Endodermal cell (in vitro differentiated cells): ENCODE results near the gene SLC12A3. TPM values are rescaled to one million over a fixed set of nuclear protein-coding genes. Genes with fewer than 3 reads are reported as not detected.

Experiments
- DNase-seq: peaks from one replicate; pipeline ENCODE4 v3.0.0-alpha.2; 2017
- H3K27ac ChIP-seq: 2 replicates; pipeline ENCODE4 v1.5.1; 2013; ENCODE audit warnings: mild to moderate bottlenecking, low read depth, low read length, moderate library complexity
- H3K27me3 ChIP-seq: 2 replicates; pipeline ENCODE4 v1.6.1; 2013; ENCODE audit warnings: mild to moderate bottlenecking, low read length, moderate library complexity; ENCODE audit not compliant: insufficient read depth, control insufficient read depth, poor library complexity, severe bottlenecking
- H3K36me3 ChIP-seq: 2 replicates; pipeline ENCODE4 v1.7.0; 2013; ENCODE audit warnings: mild to moderate bottlenecking, low read length, moderate library complexity; ENCODE audit not compliant: control insufficient read depth, insufficient read depth
- H3K4me1 ChIP-seq: one replicate; pipeline ENCODE4 v1.7.0; 2013; ENCODE audit warnings: low read length; ENCODE audit not compliant: control insufficient read depth, insufficient read depth
- H3K4me3 ChIP-seq: 2 replicates; pipeline ENCODE4 v1.5.1; 2013; ENCODE audit warnings: mild to moderate bottlenecking, low read length, moderate library complexity
- H3K9ac ChIP-seq: 2 replicates; pipeline ENCODE4 v1.6.1; 2013; ENCODE audit warnings: mild to moderate bottlenecking, low read length, moderate library complexity; ENCODE audit not compliant: poor library complexity, severe bottlenecking; ENCODE audit errors: extremely low read depth
- H3K9me3 ChIP-seq: 2 replicates; pipeline ENCODE4 v1.6.1; 2013; ENCODE audit warnings: mild to moderate bottlenecking, low read length, moderate library complexity; ENCODE audit not compliant: control insufficient read depth
- H3K27ac Mint-ChIP-seq: 2 replicates; pipeline ENCODE4 v1.8.0; 2020; ENCODE audit warnings: mixed read lengths
- H3K27me3 Mint-ChIP-seq: 2 replicates; pipeline ENCODE4 v1.8.0; 2021; ENCODE audit warnings: mild to moderate bottlenecking, mixed read lengths; ENCODE audit not compliant: insufficient read depth
- H3K36me3 Mint-ChIP-seq: 2 replicates; pipeline ENCODE4 v1.8.0; 2020; ENCODE audit warnings: low read depth, mixed read lengths
- H3K4me1 Mint-ChIP-seq: 2 replicates; pipeline ENCODE4 v1.8.0; 2020; ENCODE audit warnings: mixed read lengths
- H3K4me3 Mint-ChIP-seq: 2 replicates; pipeline ENCODE4 v1.8.0; 2020; ENCODE audit warnings: mild to moderate bottlenecking, moderate library complexity, mixed read lengths
- H3K9me3 Mint-ChIP-seq: 2 replicates; pipeline ENCODE4 v1.8.0; 2020; ENCODE audit warnings: mild to moderate bottlenecking, mixed read lengths
- CTCF ChIP-seq: fragments of 200-600 bp; sonication (generic); conservative IDR thresholded peaks from 2 replicates; pipeline ENCODE4 v1.5.0; 2021; ENCODE audit warnings: antibody characterized with exemption, mild to moderate bottlenecking
- WGBS, 2 experiments: methylation state at CpG; one replicate each; pipeline versions ENCODE4 v1.1.5 to v1.1.7; 2013; ENCODE audit warnings: missing lambda C conversion rate in 2 of 2, mixed read lengths in 1 of 2; ENCODE audit not compliant: insufficient coverage in 1 of 2, insufficient read length in 1 of 2; 5-methylcytosine and 5-hydroxymethylcytosine counted together
- total RNA-seq, 2 donors: library from RNA; stranded (reverse); fragmentation: NEBNext Ultra II Directional in 1 of 2; extraction: Animal tissue kit (Norgen Biotek cat#: 25700) in 1 of 2; gene quantifications; 2 replicates in 1 of 2; 3 replicates in 1 of 2; pipeline ENCODE4 v1.2.1, GENCODE V29; 2021

SLC12A3 gene
- total RNA-seq, 2 donors from 2014 or later = not detected

GRCh38 chr16:56892705-56893104, 27.7 kb downstream of the SLC12A3 start:
- Mint-ChIP-seq H3K9me3 (no peaks in the 10 kb centered on the region), H3K4me3 (no peak overlapping the region), H3K36me3 (no peaks in the 10 kb centered on the region), H3K27ac (no peak overlapping the region), H3K27me3 (no peaks in the 10 kb centered on the region), H3K4me1 (no peaks in the 10 kb centered on the region)
- Histone ChIP-seq H3K9ac (no peak overlapping the region), H3K27me3 (no peaks in the 10 kb centered on the region), H3K27ac (no peak overlapping the region), H3K4me3 (no peak overlapping the region), H3K4me1 (no peaks in the 10 kb centered on the region), H3K9me3 (no peaks in the 10 kb centered on the region), H3K36me3 (no peaks in the 10 kb centered on the region)
- no peak for DNase-seq
- WGBS, 2 experiments = 92% methylated on average over 9 to 14 of the region's 14 CpGs
- TF ChIP-seq CTCF = no peak

GRCh38 chr16:56894331-56894917, 29.4 kb downstream of the SLC12A3 start:
- Histone ChIP-seq H3K4me1 (no peaks in the 10 kb centered on the region), H3K27me3 (peaks cover 2% of the 10 kb centered on the region), H3K9me3 (no peaks in the 10 kb centered on the region), H3K4me3 (no peak overlapping the region), H3K27ac (no peak overlapping the region), H3K9ac (no peak overlapping the region), H3K36me3 (no peaks in the 10 kb centered on the region)
- Mint-ChIP-seq H3K27me3 (peaks cover 3% of the 10 kb centered on the region), H3K27ac (no peak overlapping the region), H3K4me1 (no peaks in the 10 kb centered on the region), H3K9me3 (no peaks in the 10 kb centered on the region), H3K4me3 (no peak overlapping the region), H3K36me3 (no peaks in the 10 kb centered on the region)
- no peak for TF ChIP-seq CTCF
- DNase-seq = no peak
- 90 to 94% methylated on average over 5 to 12 of the region's 12 CpGs for WGBS, 2 experiments

- Histone ChIP-seq H3K9me3 (no peaks in the 10 kb centered on the region), H3K4me1 (no peaks in the 10 kb centered on the region), H3K27ac (no peak overlapping the region), H3K9ac (no peak overlapping the region), H3K4me3 (no peak overlapping the region), H3K27me3 (peaks cover 10% of the 10 kb centered on the region), H3K36me3 (no peaks in the 10 kb centered on the region)
- H3K4me3 Mint-ChIP-seq = no peak overlapping the region
- TF ChIP-seq CTCF = no peak
- H3K36me3 Mint-ChIP-seq = no peaks in the 10 kb centered on the region
- 85 to 93% methylated on average over 3 to 4 of the region's 4 CpGs for WGBS, 2 experiments
- no peaks in the 10 kb centered on the region for H3K9me3 Mint-ChIP-seq
- no peaks in the 10 kb centered on the region for H3K4me1 Mint-ChIP-seq
- H3K27ac Mint-ChIP-seq = no peak overlapping the region
- DNase-seq = no peak
- peaks cover 3% of the 10 kb centered on the region for H3K27me3 Mint-ChIP-seq
These were observed 30.8 kb downstream of the SLC12A3 start for GRCh38 chr16:56895813-56896212.
